HG03442 (cell line): ENCODE results near the gene SPINDOC.
"Not testable (repeated sequence)": the region's sequence is repeated elsewhere in the genome, so short reads cannot be mapped to it uniquely, and the experiment has no call there.

Experiments
- ATAC-seq: cut with Tn5 transposase; IDR thresholded peaks from one replicate; pipeline ENCODE4 v1.9.1; 2021; ENCODE audit warnings: mild to moderate bottlenecking, moderate library complexity; ENCODE audit not compliant: unreplicated experiment

The SPINDOC gene

GRCh38 chr11:63850920-63851319 lies 37.7 kb downstream of the SPINDOC start:
- no peak for ATAC-seq

GRCh38 chr11:63851364-63851763 lies 38.1 kb downstream of the SPINDOC start:
- ATAC-seq = no peak

- no peak for ATAC-seq
Observed at GRCh38 chr11:63853476-63853875, 40.2 kb downstream of the SPINDOC start.

DNA sequence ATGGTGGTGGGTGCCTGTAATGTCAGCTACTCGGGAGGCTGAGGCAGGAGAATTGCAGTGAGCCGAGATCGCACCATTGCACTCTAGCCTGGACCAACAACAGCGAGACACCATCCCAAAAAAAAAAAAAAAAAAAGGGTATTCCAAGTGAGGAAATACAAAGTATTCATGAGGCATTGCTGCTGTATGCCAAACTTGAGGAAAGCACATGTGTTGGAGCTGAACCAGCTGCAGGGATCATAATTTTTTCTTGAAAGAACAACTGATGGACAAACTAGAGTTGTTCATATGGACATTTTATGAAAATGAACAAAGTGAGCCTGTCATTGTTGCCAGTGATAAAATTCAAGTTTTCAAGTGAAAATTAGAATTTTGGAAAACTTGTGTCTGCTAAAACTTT lies 41.4 kb downstream of the SPINDOC start:
- ATAC-seq = no peak

GRCh38 chr11:63855975-63856374 lies 42.7 kb downstream of the SPINDOC start:
- ATAC-seq = no peak

GRCh38 chr11:63858628-63859550 lies 45.6 kb downstream of the SPINDOC start:
- ATAC-seq = no peak

DNA sequence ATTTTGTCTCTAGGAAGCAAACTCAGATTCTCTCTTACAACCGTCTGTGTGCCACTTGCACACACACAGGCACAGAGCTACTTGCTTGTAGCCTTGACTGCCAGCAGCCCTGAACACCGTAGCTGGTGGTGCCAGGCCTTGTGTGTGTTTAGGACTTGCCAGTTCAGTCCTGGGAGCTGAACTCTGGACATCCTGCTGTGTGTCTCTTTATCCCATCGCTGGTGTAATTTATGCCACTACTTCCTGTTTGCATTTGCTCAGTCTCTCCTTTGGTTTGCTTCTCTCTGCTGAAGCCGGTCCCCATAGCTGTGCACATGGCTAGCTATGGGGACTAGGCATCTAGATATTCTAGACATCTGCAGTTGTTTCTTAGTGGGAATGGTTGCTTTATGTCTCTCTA lies 49.7 kb downstream of the SPINDOC start:
- ATAC-seq = no peak

GRCh38 chr11:63863620-63864019 lies 50.4 kb downstream of the SPINDOC start:
- ATAC-seq = not testable (repeated sequence)

DNA sequence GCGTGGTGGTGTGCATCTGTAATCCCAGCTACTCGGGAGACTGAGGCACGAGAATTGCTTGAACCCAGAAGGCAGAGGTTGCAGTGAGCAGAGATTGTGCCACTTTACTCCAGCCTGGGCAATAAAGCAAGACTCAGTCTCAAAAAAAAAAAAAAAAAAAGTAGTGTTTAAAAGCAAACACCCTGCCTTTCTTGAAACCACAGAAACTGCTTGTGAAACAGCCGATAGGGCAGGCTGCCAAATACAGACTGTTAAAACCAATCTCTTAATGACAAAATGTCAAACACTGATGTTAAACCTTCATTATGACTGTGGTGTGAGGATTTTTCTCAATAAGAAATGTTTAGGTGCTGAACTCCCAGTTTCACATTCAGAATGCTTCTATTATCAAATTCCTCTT lies 53.0 kb downstream of the SPINDOC start:
- peak; percentile 74 for ATAC-seq

DNA sequence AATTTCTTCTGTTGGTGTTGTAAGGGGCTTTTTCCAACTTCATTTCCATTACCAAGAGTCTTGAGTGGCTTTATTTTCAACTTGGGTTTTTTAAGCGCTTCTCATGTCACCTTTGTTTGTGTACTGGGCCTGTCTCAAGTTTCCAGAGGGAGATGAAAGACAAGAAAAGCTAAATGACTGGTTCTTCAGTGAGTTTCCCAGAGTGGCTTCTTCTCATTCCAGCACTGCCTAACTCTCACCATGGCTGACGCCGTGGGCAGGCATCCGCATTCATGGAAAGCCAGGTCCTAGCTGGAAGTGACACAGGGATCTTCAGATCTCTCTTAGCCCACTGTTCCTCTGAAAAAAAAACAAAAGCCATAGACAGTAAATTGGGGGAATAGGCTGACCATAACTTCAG lies 54.3 kb downstream of the SPINDOC start:
- no peak for ATAC-seq

- no peak for ATAC-seq
Observed at GRCh38 chr11:63868399-63869064, 55.3 kb downstream of the SPINDOC start.

DNA sequence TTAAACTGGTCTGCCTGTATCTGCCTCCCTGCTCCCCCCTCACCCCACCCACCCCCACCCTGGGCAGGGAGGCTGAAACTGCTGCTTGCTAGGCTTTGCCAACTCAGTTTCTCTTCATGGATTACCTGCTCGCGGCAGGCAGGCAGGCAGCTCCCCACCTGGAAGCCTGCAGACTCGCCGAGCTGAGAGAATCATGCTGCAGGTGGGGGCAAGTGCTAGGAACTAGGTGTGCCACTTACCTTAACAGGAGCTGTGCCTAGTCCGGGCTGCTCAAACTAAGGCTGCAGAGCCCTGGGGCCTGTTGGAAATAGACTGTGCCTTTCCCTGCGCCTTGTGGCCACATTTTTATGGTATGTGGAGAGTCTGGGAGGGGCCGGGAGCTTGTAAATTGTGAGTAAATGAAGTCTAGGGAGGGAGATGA lies 55.9 kb downstream of the SPINDOC start:
- no peak for ATAC-seq

DNA sequence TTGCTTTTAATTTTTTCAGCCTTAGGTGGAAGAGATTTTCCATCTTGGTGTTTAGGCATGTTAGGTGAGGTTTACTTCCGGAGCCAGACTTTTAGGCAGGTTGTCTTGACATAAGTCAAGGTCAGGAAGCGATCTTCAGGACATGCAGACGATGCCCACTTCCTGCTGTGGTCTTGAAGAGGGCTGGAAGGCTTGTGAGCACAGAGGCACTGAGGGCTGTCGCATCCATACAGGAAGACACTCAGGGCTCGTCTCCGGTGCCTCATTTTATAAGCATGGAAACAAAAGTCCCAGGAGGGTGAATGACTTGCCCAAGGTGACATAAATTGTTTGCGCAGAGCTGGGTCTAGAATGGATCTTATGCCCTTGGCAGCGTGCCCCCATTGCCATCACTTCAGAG lies 56.4 kb downstream of the SPINDOC start:
- ATAC-seq = no peak

DNA sequence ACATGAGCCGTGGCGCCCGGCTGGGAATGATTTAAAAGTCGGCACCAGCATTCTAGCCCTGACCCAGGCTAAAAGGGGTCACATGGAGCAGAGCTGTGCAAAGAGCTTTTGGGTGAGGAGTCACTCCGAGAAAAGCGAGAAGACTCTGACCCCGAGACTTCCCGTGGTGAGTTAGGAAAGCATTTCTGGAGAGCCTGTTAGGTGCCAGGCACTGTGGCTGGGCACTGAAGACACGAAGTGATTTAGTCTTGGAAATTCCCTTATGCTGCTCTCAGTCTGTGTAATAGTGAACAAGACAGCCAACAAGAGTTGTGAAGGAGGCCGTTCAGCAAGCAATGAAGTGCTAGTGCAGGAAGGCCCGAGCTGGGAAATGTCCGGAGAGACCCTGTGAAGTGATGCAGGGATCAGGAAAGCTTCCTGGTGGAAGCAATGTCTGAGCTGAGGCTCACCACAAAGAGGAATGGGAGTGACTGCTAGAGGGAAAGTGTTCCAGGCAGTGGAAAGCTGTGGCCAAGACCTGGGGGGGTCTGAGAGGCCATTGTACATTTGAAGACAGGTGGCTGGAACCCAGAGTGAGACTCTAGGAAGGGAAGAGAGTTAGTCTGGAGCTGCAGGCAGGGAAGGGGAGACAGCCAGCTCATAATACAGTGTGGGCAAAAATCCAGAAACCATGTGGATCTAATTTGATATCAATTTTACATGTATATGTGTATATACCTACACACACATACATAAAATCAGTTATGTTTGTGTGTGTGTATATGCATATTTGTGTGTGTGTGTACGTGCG lies 57.3 kb downstream of the SPINDOC start:
- ATAC-seq = no peak

DNA sequence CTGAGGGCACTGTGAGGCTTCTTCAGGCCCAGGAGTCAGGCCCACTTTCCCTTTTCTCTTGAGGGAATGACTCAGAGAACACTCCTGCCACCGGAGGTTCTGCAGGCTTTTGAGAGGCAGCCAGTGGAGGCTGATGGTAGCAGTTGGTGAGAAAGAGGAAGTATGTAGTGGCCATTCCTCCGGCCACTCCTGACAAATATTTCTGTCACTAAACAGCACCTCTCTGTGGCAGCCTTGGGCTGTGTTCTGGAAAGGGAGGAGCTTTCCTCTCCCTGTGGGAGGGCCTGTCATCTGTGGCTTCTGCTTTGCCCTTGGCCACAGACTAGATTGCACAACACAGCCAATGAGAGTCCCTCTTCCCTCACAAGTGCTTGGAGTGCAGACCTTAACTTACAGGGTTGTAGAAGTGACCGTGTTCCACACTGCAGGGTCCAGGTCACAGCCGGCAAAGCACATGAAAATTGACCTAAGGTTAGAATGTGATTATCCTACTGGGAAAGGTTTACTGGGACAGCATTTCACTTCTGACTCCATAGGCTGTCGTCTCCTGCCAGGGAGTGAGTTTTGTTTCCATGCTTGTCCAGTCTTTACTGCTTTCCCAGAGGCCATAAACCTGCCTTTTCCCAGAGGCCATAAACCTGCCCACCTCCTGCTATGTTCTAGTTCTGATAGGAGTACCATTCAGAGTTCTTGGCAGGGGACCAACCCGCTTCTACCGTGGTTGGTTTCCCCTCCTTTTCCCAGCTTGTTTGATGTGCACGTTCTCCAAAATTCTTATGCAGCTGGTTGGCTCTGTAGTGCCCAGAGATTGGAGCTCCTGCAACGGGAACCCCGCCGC lies 58.9 kb downstream of the SPINDOC start:
- ATAC-seq = peak; percentile 92

DNA sequence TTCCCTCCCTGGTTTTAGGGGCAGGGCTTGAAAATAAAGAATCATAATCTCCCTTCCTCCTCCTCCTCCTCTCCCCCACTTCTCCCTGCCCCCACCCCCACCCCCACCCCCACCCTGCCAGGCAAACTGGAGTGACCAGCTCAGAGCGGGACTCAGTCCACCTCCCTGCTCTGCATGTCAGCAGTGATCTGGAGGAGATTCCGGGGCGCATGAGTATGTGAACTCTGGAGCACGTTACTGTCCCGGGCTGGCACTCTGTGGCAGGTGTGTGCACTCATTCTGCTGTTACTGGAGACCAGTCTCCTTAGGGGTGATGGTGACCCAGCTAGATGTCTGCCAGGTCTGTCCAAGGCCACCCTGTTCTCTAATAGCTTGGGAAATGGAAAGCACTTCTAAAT lies 59.5 kb downstream of the SPINDOC start:
- ATAC-seq = no peak

DNA sequence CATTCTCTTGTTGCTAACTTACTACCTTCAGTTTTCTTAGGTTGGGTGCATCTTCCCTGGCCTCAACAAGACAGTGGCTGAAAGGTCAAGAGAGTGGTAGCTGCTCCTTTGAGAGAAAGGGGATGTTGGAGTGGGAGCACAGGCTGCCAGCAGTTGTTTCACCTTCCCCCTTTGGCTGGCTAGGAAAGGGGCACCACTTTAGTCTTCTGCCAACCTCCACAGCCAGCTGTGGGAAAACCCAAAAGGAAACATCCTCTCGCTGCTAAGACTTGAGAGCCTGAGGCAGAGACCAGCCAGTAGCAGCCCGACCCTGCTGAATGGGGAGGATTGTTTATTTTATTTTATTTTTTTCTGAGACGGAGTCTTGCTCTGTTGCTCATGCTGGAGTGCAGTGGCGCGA lies 60.1 kb downstream of the SPINDOC start:
- ATAC-seq = no peak

GRCh38 chr11:63874511-63874910 lies 61.3 kb downstream of the SPINDOC start:
- no peak for ATAC-seq

- ATAC-seq = no peak
Observed at GRCh38 chr11:63875506-63876065, 62.3 kb downstream of the SPINDOC start.

- ATAC-seq = no peak
Observed at GRCh38 chr11:63876616-63877015, 63.4 kb downstream of the SPINDOC start.
